ENCODE measurements around the gene TCEAL3.

The TCEAL3 gene

GRCh38 chrX:103608306-103608963 lies 672 bp downstream of the TCEAL3 start:
- peak overlapping the region; percentile 83 for H3K4me3 Mint-ChIP-seq
- peaks cover 17% of the 10 kb centered on the region for H3K4me1 Mint-ChIP-seq (ENCODE audit: low read depth)
- no peaks in the 10 kb centered on the region for H3K9me3 Mint-ChIP-seq
- peak overlapping the region; percentile 84 for H3K27ac Mint-ChIP-seq
- H3K27me3 Mint-ChIP-seq: peaks cover 4% of the 10 kb centered on the region
- intact Hi-C loops (cut with micrococcal nuclease): loop anchor here (5.0 kb wide), 1 partner anchor 79 kb away; the partner anchor contains the start of gene MORF4L2
- H3K36me3 Mint-ChIP-seq (ENCODE audit: low read depth): peaks cover 9% of the 10 kb centered on the region

GRCh38 chrX:103610282-103610681 lies 2.5 kb downstream of the TCEAL3 start:
- intact Hi-C loops (cut with micrococcal nuclease): no loop called here
- Mint-ChIP-seq H3K36me3 (ENCODE audit: low read depth) (peaks cover 9% of the 10 kb centered on the region), H3K27ac (no peak overlapping the region), H3K4me1 (ENCODE audit: low read depth) (peaks cover 17% of the 10 kb centered on the region), H3K27me3 (peaks cover 4% of the 10 kb centered on the region), H3K4me3 (no peak overlapping the region), H3K9me3 (no peaks in the 10 kb centered on the region)

GRCh38 chrX:103613362-103613890 lies 5.7 kb downstream of the TCEAL3 start:
- peaks cover 9% of the 10 kb centered on the region for H3K4me1 Mint-ChIP-seq (ENCODE audit: low read depth)
- H3K27me3 Mint-ChIP-seq: peaks cover 2% of the 10 kb centered on the region
- no peak overlapping the region for H3K27ac Mint-ChIP-seq
- intact Hi-C loops (cut with micrococcal nuclease): no loop called here
- H3K9me3 Mint-ChIP-seq: no peaks in the 10 kb centered on the region
- peaks cover 15% of the 10 kb centered on the region for H3K36me3 Mint-ChIP-seq (ENCODE audit: low read depth)
- H3K4me3 Mint-ChIP-seq: no peak overlapping the region

- peaks cover 10% of the 10 kb centered on the region for H3K36me3 Mint-ChIP-seq (ENCODE audit: low read depth)
- no peaks in the 10 kb centered on the region for H3K4me1 Mint-ChIP-seq (ENCODE audit: low read depth)
- no peak overlapping the region for H3K4me3 Mint-ChIP-seq
- intact Hi-C loops (cut with micrococcal nuclease): no loop called here
- no peak overlapping the region for H3K27ac Mint-ChIP-seq
- no peaks in the 10 kb centered on the region for H3K27me3 Mint-ChIP-seq
- H3K9me3 Mint-ChIP-seq: no peaks in the 10 kb centered on the region
These were observed 7.2 kb downstream of the TCEAL3 start for GRCh38 chrX:103614999-103615398.

GRCh38 chrX:103615781-103616371 lies 8.1 kb downstream of the TCEAL3 start:
- Mint-ChIP-seq H3K4me1 (ENCODE audit: low read depth) (no peaks in the 10 kb centered on the region), H3K27me3 (no peaks in the 10 kb centered on the region), H3K27ac (no peak overlapping the region), H3K4me3 (no peak overlapping the region), H3K9me3 (no peaks in the 10 kb centered on the region), H3K36me3 (ENCODE audit: low read depth) (peaks cover 10% of the 10 kb centered on the region)
- intact Hi-C loops (cut with micrococcal nuclease): no loop called here

- Mint-ChIP-seq H3K4me1 (ENCODE audit: low read depth) (no peaks in the 10 kb centered on the region), H3K4me3 (no peak overlapping the region), H3K27ac (no peak overlapping the region), H3K27me3 (no peaks in the 10 kb centered on the region), H3K36me3 (ENCODE audit: low read depth) (peaks cover 10% of the 10 kb centered on the region), H3K9me3 (no peaks in the 10 kb centered on the region)
- intact Hi-C loops (cut with micrococcal nuclease): no loop called here
These were observed 9.0 kb downstream of the TCEAL3 start for GRCh38 chrX:103616676-103617186.

- Mint-ChIP-seq H3K4me3 (no peak overlapping the region), H3K9me3 (no peaks in the 10 kb centered on the region), H3K27me3 (no peaks in the 10 kb centered on the region), H3K27ac (no peak overlapping the region), H3K36me3 (ENCODE audit: low read depth) (peaks cover 9% of the 10 kb centered on the region), H3K4me1 (ENCODE audit: low read depth) (peaks cover 7% of the 10 kb centered on the region)
- intact Hi-C loops (cut with micrococcal nuclease): no loop called here
These were observed 16.3 kb downstream of the TCEAL3 start for GRCh38 chrX:103624111-103624510.

GRCh38 chrX:103626855-103627254 lies 19.1 kb downstream of the TCEAL3 start:
- Mint-ChIP-seq H3K36me3 (ENCODE audit: low read depth) (peaks cover 20% of the 10 kb centered on the region), H3K27me3 (no peaks in the 10 kb centered on the region), H3K27ac (no peak overlapping the region), H3K4me3 (no peak overlapping the region), H3K9me3 (no peaks in the 10 kb centered on the region), H3K4me1 (ENCODE audit: low read depth) (peaks cover 15% of the 10 kb centered on the region)
- intact Hi-C loops (cut with micrococcal nuclease): loop anchor here (5.0 kb wide), 1 partner anchor 60 kb away; the partner anchor contains the start of gene MORF4L2

- peak within 1 kb of the TSS; percentile 94 for H3K4me3 Mint-ChIP-seq
- H3K27ac Mint-ChIP-seq: peak within 1 kb of the TSS; percentile 96
- H3K4me1 Mint-ChIP-seq (ENCODE audit: low read depth): peaks cover 15% of the 10 kb centered on the region
- H3K36me3 Mint-ChIP-seq (ENCODE audit: low read depth): peaks cover 20% of the 10 kb centered on the region
- intact Hi-C loops (cut with micrococcal nuclease): loop anchor here (5.0 kb wide), 1 partner anchor 59 kb away; the partner anchor contains the start of gene MORF4L2
- H3K27me3 Mint-ChIP-seq: no peaks in the 10 kb centered on the region
- H3K9me3 Mint-ChIP-seq: no peaks in the 10 kb centered on the region
These were observed 20.9 kb downstream of the TCEAL3 start, which contains the start of gene TCEAL1 for GRCh38 chrX:103628386-103629317. Gene TCEAL1 (plus strand): TSS chrX:103628975. CDS start chrX:103629917, 942 bp downstream.

- Mint-ChIP-seq H3K27ac (peak overlapping the region; percentile 96), H3K36me3 (ENCODE audit: low read depth) (peaks cover 20% of the 10 kb centered on the region), H3K27me3 (no peaks in the 10 kb centered on the region), H3K4me3 (peak overlapping the region; percentile 94), H3K4me1 (ENCODE audit: low read depth) (peaks cover 15% of the 10 kb centered on the region), H3K9me3 (no peaks in the 10 kb centered on the region)
- intact Hi-C loops (cut with micrococcal nuclease): loop anchor here (5.0 kb wide), 2 partner anchors 48 to 58 kb away; partner anchors contain the start of gene MORF4L2
These were observed 21.8 kb downstream of the TCEAL3 start for GRCh38 chrX:103629318-103630170.

GRCh38 chrX:103630171-103630511 lies 22.4 kb downstream of the TCEAL3 start:
- H3K4me3 Mint-ChIP-seq: peak overlapping the region; percentile 94
- H3K27ac Mint-ChIP-seq: peak overlapping the region; percentile 96
- peaks cover 15% of the 10 kb centered on the region for H3K4me1 Mint-ChIP-seq (ENCODE audit: low read depth)
- H3K36me3 Mint-ChIP-seq (ENCODE audit: low read depth): peaks cover 20% of the 10 kb centered on the region
- no peaks in the 10 kb centered on the region for H3K9me3 Mint-ChIP-seq
- no peaks in the 10 kb centered on the region for H3K27me3 Mint-ChIP-seq
- intact Hi-C loops (cut with micrococcal nuclease): loop anchor here (5.0 kb wide), 1 partner anchor 47 kb away; no protein-coding TSS in a partner anchor

GRCh38 chrX:103631145-103631544 lies 23.4 kb downstream of the TCEAL3 start:
- H3K27ac Mint-ChIP-seq: no peak overlapping the region
- H3K9me3 Mint-ChIP-seq: no peaks in the 10 kb centered on the region
- peaks cover 20% of the 10 kb centered on the region for H3K36me3 Mint-ChIP-seq (ENCODE audit: low read depth)
- H3K4me1 Mint-ChIP-seq (ENCODE audit: low read depth): peaks cover 15% of the 10 kb centered on the region
- intact Hi-C loops (cut with micrococcal nuclease): loop anchor here (5.0 kb wide), 1 partner anchor 46 kb away; no protein-coding TSS in a partner anchor
- H3K27me3 Mint-ChIP-seq: no peaks in the 10 kb centered on the region
- no peak overlapping the region for H3K4me3 Mint-ChIP-seq

GRCh38 chrX:103635436-103635835 lies 27.7 kb downstream of the TCEAL3 start:
- no peak overlapping the region for H3K4me3 Mint-ChIP-seq
- H3K4me1 Mint-ChIP-seq (ENCODE audit: low read depth): no peaks in the 10 kb centered on the region
- no peaks in the 10 kb centered on the region for H3K36me3 Mint-ChIP-seq (ENCODE audit: low read depth)
- H3K27ac Mint-ChIP-seq: no peak overlapping the region
- intact Hi-C loops (cut with micrococcal nuclease): no loop called here
- H3K27me3 Mint-ChIP-seq: no peaks in the 10 kb centered on the region
- H3K9me3 Mint-ChIP-seq: no peaks in the 10 kb centered on the region
